HL-60 (cell line): ENCODE data around the gene KCNH8.

Experiments used
- DNase-seq, 2 experiments: peaks; one replicate each; pipeline ENCODE4 v3.0.0-alpha.2; 2010 to 2020; ENCODE audit warnings: low read depth in 1 of 2, low spot score in 1 of 2
- H3K27ac ChIP-seq: fragments of 250-450 bp; sonication (Bioruptor Pico); replicated peaks from 2 replicates; pipeline ENCODE4 v1.5.1; 2020; ENCODE audit warnings: mild to moderate bottlenecking, moderate library complexity
- H3K27me3 ChIP-seq: fragments of 250-450 bp; sonication (Bioruptor Pico); 2 replicates; pipeline ENCODE4 v1.5.1; 2021; ENCODE audit warnings: mild to moderate bottlenecking, moderate library complexity; ENCODE audit not compliant: insufficient read depth, poor library complexity, severe bottlenecking
- H3K4me3 ChIP-seq: replicated peaks from 2 replicates; pipeline ENCODE4 v1.5.1; 2011; ENCODE audit warnings: mild to moderate bottlenecking, control low read depth, low read length; ENCODE audit not compliant: insufficient read depth
- CTCF ChIP-seq: IDR thresholded peaks from one replicate; pipeline ENCODE4 v1.5.1; 2011; ENCODE audit warnings: low read length, control low read depth, inconsistent platforms; ENCODE audit not compliant: insufficient read depth
- GABPA ChIP-seq: IDR thresholded peaks from 2 replicates; pipeline ENCODE4 v1.6.1; 2012; ENCODE audit warnings: low read depth
- POLR2AphosphoS5 ChIP-seq: IDR thresholded peaks from 2 replicates; pipeline ENCODE4 v1.6.1; 2012; ENCODE audit warnings: low read depth
- REST ChIP-seq: IDR thresholded peaks from 2 replicates; pipeline ENCODE4 v1.6.1; 2012; ENCODE audit warnings: low read depth; ENCODE audit not compliant: insufficient replicate concordance
- SPI1 ChIP-seq: IDR thresholded peaks from 2 replicates; pipeline ENCODE4 v1.6.1; 2012; ENCODE audit warnings: low read depth, mild to moderate bottlenecking, borderline replicate concordance

KCNH8 gene

GRCh38 chr3:19149368-19149767, 1.1 kb downstream of the KCNH8 start:
- Histone ChIP-seq H3K27me3 (peaks cover 26% of the 10 kb centered on the region), H3K4me3 (no peak overlapping the region), H3K27ac (no peak overlapping the region)
- DNase-seq, result peak in 1 of 2 experiments; percentile 7
- TF ChIP-seq POLR2AphosphoS5, result no peak
- TF ChIP-seq REST, result peak; percentile 92
- TF ChIP-seq CTCF, result no peak

- Histone ChIP-seq H3K27me3 (peaks cover 24% of the 10 kb centered on the region), H3K27ac (no peak overlapping the region), H3K4me3 (no peak overlapping the region)
- TF ChIP-seq REST, result no peak
- no peak for TF ChIP-seq GABPA
- no peak for TF ChIP-seq SPI1
- no peak for TF ChIP-seq POLR2AphosphoS5
- TF ChIP-seq CTCF, result no peak
- no peak for DNase-seq
Observed at GRCh38 chr3:19151171-19151570, 2.9 kb downstream of the KCNH8 start.

DNA sequence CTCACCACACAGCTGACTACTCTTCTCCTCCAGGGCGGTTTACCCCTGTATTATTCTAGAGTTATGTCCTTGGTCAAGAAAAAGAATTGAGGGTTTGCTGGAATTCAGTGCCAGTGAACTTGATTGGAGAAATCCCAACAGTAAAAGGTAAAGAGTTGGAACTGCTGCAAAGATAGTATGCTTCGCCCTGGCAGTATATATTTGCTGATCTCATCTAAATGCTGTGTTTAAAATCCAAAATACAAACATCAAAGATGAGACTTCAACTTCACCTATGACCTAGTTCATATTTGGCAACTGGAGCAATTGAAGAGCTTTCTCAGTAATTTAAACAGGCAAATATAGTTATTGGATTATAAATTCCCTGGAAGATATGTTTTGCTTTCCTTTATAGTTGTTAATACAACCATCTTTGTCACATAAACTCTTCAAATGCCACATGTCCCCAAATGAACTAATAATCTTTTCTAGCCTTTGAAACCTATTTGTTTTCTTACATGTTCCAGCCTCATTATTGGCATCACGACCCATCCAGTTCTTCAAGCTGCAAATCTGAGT, 6.5 kb downstream of the KCNH8 start:
- no peaks in the 10 kb centered on the region for H3K27me3 ChIP-seq
- H3K27ac ChIP-seq, result no peak overlapping the region
- DNase-seq, result no peak
- no peak for TF ChIP-seq SPI1
- TF ChIP-seq CTCF, result no peak
- TF ChIP-seq POLR2AphosphoS5, result no peak
- TF ChIP-seq GABPA, result no peak
- no peak for TF ChIP-seq REST
- H3K4me3 ChIP-seq, result no peak overlapping the region
